ENCODE data around the gene SERINC2. TPM values are rescaled to one million over a fixed set of nuclear protein-coding genes. Genes with fewer than 3 reads are reported as not detected.

The SERINC2 gene
- total RNA-seq: 2.7 and 8.5 TPM in 2 replicates

GRCh38 chr1:31412732-31413404, at the start of gene SERINC2:
TSS of gene SERINC2 (plus strand) at chr1:31413213. CDS start at chr1:31413266, 53 bp downstream.

DNA sequence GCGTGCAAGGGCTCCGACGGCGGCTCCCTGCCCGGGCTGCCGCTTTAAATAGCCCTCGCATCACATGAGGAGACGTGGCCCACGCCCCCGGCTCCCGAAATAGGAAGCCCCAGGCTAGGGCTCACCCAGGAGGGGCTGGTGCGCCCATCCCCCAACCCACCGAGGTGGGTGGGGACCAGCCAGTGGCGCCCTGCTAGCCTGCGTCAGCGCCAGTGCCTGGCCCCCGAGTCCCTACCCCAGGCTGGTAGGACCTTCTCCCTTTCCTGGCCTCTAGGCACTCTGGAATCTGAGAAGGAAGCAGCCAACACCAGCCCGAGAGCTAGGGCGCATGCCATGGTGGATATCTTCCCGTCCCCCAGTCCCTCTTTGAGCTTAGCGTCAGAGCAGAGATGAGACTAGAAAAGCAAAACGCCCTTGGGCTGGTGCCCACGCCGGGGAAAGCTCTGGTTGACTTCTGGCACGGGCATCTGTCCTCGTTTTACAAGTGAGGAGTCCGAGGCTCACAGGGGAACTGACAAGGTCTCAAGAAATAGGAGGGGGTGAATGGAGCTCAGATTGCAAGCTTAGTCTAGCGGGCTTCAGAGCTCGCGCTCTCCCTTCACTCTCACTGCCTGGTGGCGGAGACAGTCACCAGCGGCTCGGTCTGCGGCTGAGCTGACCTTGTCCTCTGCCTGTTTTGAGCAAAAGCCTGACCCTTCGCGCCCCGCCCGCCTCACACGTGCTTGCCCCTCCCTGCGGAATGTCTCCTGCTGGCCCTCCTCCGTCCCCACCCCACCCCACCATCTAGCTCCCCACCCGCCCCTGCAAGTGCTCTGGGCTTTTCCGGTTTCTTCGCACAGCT, 39.7 kb upstream of the SERINC2 start, which contains the start of gene FABP3:
FABP3 (minus strand) TSS at position 21 of the 841 bp plus-strand sequence. CDS start 62 bp downstream, outside the sequence.

Other genes starting within 250 kb of the SERINC2 start
- gene NKAIN1, start 173.3 kb upstream of the SERINC2 start, total RNA-seq: not detected in 2 replicates
- 67.1 and 74.7 TPM in 2 replicates for gene SNRNP40, start 116.4 kb upstream of the SERINC2 start, total RNA-seq
- 39.9 and 40.1 TPM in 2 replicates for gene ZCCHC17, start 116.2 kb upstream of the SERINC2 start, total RNA-seq
- 4.5 and 17.2 TPM in 2 replicates for gene FABP3, start 40.1 kb upstream of the SERINC2 start, total RNA-seq
- gene TINAGL1, start 163.3 kb downstream of the SERINC2 start, total RNA-seq: 241 and 312 TPM in 2 replicates
- 0.14 and 0.30 TPM in 2 replicates for gene HCRTR1, start 204.5 kb downstream of the SERINC2 start, total RNA-seq
- gene PEF1, start 231.7 kb downstream of the SERINC2 start, total RNA-seq: 59.1 and 66.0 TPM in 2 replicates

Data from smooth muscle cell of the umbilical artery (primary cell).